Measurements from ENCODE around the gene ZBTB4. TPM values are rescaled to one million over a fixed set of nuclear protein-coding genes. Genes with fewer than 3 reads are reported as not detected.

ZBTB4 gene
- 79.0 TPM for total RNA-seq
- long read RNA-seq, full-length matches to known transcripts: 20 of 165 reads
- long read RNA-seq, partial matches to known transcripts: 15 of 165 reads
- long read RNA-seq, other reads (novel, unspliced or antisense): 130 of 165 reads

GRCh38 chr17:7479213-7480088 is at the start of gene ZBTB4:
Gene ZBTB4, minus strand, starts transcription at chr17:7479631. Its CDS starts 12,830 bp downstream, at chr17:7466801.
- intact Hi-C loops (cut with DNase I): no loop called here
- ATAC-seq (peak; percentile 16 to 30), DNase-seq (peak; percentile 76)
- no peaks in the 10 kb centered on the region for H3K27me3 ChIP-seq (ENCODE audit: low read depth)
- no peaks in the 10 kb centered on the region for H3K9me3 ChIP-seq
- TF ChIP-seq, protein P1, sequence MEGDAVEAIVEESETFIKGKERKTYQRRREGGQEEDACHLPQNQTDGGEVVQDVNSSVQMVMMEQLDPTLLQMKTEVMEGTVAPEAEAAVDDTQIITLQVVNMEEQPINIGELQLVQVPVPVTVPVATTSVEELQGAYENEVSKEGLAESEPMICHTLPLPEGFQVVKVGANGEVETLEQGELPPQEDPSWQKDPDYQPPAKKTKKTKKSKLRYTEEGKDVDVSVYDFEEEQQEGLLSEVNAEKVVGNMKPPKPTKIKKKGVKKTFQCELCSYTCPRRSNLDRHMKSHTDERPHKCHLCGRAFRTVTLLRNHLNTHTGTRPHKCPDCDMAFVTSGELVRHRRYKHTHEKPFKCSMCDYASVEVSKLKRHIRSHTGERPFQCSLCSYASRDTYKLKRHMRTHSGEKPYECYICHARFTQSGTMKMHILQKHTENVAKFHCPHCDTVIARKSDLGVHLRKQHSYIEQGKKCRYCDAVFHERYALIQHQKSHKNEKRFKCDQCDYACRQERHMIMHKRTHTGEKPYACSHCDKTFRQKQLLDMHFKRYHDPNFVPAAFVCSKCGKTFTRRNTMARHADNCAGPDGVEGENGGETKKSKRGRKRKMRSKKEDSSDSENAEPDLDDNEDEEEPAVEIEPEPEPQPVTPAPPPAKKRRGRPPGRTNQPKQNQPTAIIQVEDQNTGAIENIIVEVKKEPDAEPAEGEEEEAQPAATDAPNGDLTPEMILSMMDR (IDR thresholded peaks at IDR 0.05): no peak
- peak within 1 kb of the TSS; percentile 86 for H3K4me3 ChIP-seq
- peak within 1 kb of the TSS; percentile 100 for H3K27ac ChIP-seq
- H3K4me1 ChIP-seq: peaks cover 52% of the 10 kb centered on the region
- H3K36me3 ChIP-seq: no peaks in the 10 kb centered on the region

DNA sequence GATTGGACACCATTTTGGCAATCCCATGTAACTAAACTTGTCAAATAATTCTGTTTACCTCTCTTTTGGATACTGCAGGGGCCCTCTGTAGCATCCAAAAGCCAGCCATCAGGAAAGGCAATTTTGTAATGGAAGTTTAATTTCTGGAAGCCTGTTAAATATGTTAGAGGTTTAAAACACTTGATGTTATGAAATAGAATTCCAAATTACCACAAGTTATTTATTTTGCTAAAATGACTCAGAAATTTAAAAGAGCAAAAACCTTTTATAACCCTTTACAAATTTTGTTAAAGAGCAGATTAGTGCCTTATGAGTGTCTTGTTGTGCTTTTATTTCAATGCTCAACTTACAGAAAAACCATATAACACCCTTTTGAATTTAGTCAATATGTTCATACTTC is 49.4 kb upstream of the ZBTB4 start:
- no peaks in the 10 kb centered on the region for H3K27me3 ChIP-seq (ENCODE audit: low read depth)
- no peaks in the 10 kb centered on the region for H3K36me3 ChIP-seq
- no peak overlapping the region for H3K27ac ChIP-seq
- intact Hi-C loops (cut with DNase I): no loop called here
- no peak for DNase-seq
- H3K9me3 ChIP-seq: peaks cover 17% of the 10 kb centered on the region
- no peak overlapping the region for H3K4me3 ChIP-seq
- no peak for ATAC-seq
- H3K4me1 ChIP-seq: no peaks in the 10 kb centered on the region
- TF ChIP-seq, protein P1 (IDR thresholded peaks at IDR 0.05): no peak

DNA sequence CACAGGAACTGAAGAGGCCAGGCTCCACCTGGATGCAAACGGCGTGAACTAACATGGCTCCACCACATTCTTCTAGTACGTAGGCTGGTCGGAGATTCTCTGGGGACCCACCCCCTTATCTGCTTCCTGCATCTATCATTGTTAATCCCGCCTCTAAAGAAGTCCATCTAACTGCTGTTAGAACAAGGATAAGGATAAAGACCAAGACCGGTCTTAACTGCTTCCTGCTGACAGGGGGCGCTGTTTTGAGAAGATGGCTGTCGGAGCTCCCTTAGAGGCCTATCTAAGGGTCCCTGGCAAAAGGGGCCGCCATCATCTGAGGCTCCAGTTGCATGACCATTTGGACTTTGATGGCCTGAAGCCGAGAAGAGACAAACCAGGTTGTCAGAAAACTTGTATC is 43.6 kb upstream of the ZBTB4 start:
- Histone ChIP-seq H3K36me3 (no peaks in the 10 kb centered on the region), H3K27me3 (ENCODE audit: low read depth) (no peaks in the 10 kb centered on the region), H3K4me3 (no peak overlapping the region), H3K27ac (no peak overlapping the region), H3K9me3 (no peaks in the 10 kb centered on the region), H3K4me1 (no peaks in the 10 kb centered on the region)
- TF ChIP-seq, protein P1 (IDR thresholded peaks at IDR 0.05): peak; percentile 53
- ATAC-seq (peak; percentile 66 to 73), DNase-seq (peak; percentile 54)
- intact Hi-C loops (cut with DNase I): no loop called here

- peak; percentile 58 for DNase-seq
- no peaks in the 10 kb centered on the region for H3K27me3 ChIP-seq (ENCODE audit: low read depth)
- TF ChIP-seq, protein P1 (IDR thresholded peaks at IDR 0.05): no peak
- H3K9me3 ChIP-seq: no peaks in the 10 kb centered on the region
- intact Hi-C loops (cut with DNase I): no loop called here
- H3K4me3 ChIP-seq: no peak overlapping the region
- H3K36me3 ChIP-seq: peaks cover 35% of the 10 kb centered on the region
- peaks cover 10% of the 10 kb centered on the region for H3K4me1 ChIP-seq
- ATAC-seq: peak; percentile 24 to 67
- no peak overlapping the region for H3K27ac ChIP-seq
These were observed 36.6 kb upstream of the ZBTB4 start for GRCh38 chr17:7515911-7516610.

DNA sequence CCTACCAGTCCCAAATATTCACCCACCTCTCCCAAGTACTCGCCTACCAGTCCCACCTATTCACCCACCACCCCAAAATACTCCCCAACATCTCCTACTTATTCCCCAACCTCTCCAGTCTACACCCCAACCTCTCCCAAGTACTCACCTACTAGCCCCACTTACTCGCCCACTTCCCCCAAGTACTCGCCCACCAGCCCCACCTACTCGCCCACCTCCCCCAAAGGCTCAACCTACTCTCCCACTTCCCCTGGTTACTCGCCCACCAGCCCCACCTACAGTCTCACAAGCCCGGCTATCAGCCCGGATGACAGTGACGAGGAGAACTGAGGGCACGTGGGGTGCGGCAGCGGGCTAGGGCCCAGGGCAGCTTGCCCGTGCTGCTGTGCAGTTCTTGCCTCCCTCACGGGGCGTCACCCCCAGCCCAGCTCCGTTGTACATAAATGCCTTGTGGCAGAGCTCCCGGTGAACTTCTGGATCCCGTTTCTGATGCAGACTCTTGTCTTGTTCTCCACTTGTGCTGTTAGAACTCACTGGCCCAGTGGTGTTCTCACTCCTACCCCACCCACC is 34.5 kb upstream of the ZBTB4 start:
- H3K27me3 ChIP-seq (ENCODE audit: low read depth): no peaks in the 10 kb centered on the region
- peaks cover 56% of the 10 kb centered on the region for H3K36me3 ChIP-seq
- no peak overlapping the region for H3K27ac ChIP-seq
- peak; percentile 10 to 15 for ATAC-seq
- TF ChIP-seq, protein P1 (IDR thresholded peaks at IDR 0.05): no peak
- no peaks in the 10 kb centered on the region for H3K9me3 ChIP-seq
- DNase-seq: no peak
- H3K4me1 ChIP-seq: peaks cover 10% of the 10 kb centered on the region
- intact Hi-C loops (cut with DNase I): no loop called here
- no peak overlapping the region for H3K4me3 ChIP-seq
